GM12891 (cell line): ENCODE data around the gene KCNQ1OT1.

Source experiments
- POLR2A ChIP-seq: IDR thresholded peaks from 2 replicates; pipeline ENCODE4 v1.6.1; 2011; ENCODE audit warnings: low read depth, low read length, control low read depth
- TAF1 ChIP-seq: IDR thresholded peaks from 2 replicates; pipeline ENCODE4 v1.6.1; 2011; ENCODE audit warnings: low read depth, low read length, control low read depth

GRCh38 chr11:2708151-2708581 is 8.4 kb upstream of the KCNQ1OT1 start:
- TF ChIP-seq POLR2A: no peak
- no peak for TF ChIP-seq TAF1
